H1 (cell line): ENCODE data around the gene NR2C2AP. TPM values are rescaled to one million over a fixed set of nuclear protein-coding genes. Genes with fewer than 3 reads are reported as not detected.

ENCODE experiments used
- CTCF ChIA-PET: fragments of 300-600 bp; sonication (Branson Sonifier 250); formaldehyde crosslinking; loops from one replicate; lab custom pipeline; 2021; ENCODE audit not compliant: partially characterized antibody; lab: Charles Lee
- POLR2A ChIA-PET: fragments of 300-600 bp; sonication (Branson Sonifier 250); formaldehyde crosslinking; loops from one replicate; lab custom pipeline; 2021; ENCODE audit warnings: inconsistent platforms; ENCODE audit not compliant: partially characterized antibody; lab: Charles Lee
- DNase-seq, 2 experiments: peaks; one replicate each; pipeline versions ENCODE4 v3.0.0 to v3.0.0-alpha.2; 2010 to 2022; ENCODE audit warnings: low spot score in 2 of 2, low read depth in 1 of 2, mixed read lengths in 1 of 2
- FAIRE-seq: peaks from 2 replicates; lab custom pipeline; 2011; peaks lifted over from hg19 to GRCh38; lab: Jason Lieb, UNC
- H2AFZ ChIP-seq: 2 replicates; pipeline ENCODE4 v1.8.1; 2012; ENCODE audit warnings: low read length, inconsistent platforms
- H2AK5ac ChIP-seq: 2 replicates; pipeline ENCODE4 v1.6.1; 2013; ENCODE audit warnings: low read depth, low read length
- H2BK120ac ChIP-seq: replicated peaks from 2 replicates; pipeline ENCODE3; 2013; ENCODE audit warnings: low read depth, low read length, inconsistent platforms
- H2BK12ac ChIP-seq: 2 replicates; pipeline ENCODE4 v1.6.1; 2013; ENCODE audit warnings: low read depth, low read length
- H2BK15ac ChIP-seq: 2 replicates; pipeline ENCODE4 v1.6.1; 2013; ENCODE audit warnings: low read length
- H2BK20ac ChIP-seq: 2 replicates; pipeline ENCODE4 v1.6.1; 2013; ENCODE audit warnings: low read length
- H2BK5ac ChIP-seq: 2 replicates; pipeline ENCODE4 v1.6.1; 2013; ENCODE audit warnings: low read depth, low read length
- H3K14ac ChIP-seq: 2 replicates; pipeline ENCODE4 v1.6.1; 2013; ENCODE audit warnings: inconsistent platforms; ENCODE audit not compliant: insufficient read length
- H3K18ac ChIP-seq: 2 replicates; pipeline ENCODE4 v1.6.1; 2013; ENCODE audit warnings: low read length; ENCODE audit errors: extremely low read depth
- H3K23ac ChIP-seq: 2 replicates; pipeline ENCODE4 v1.6.1; 2013; ENCODE audit warnings: inconsistent platforms; ENCODE audit not compliant: insufficient read length
- H3K23me2 ChIP-seq: 2 replicates; pipeline ENCODE4 v1.6.1; 2013; ENCODE audit warnings: low read depth, low read length
- H3K27ac ChIP-seq: 2 replicates; pipeline ENCODE4 v1.6.1; 2011; ENCODE audit warnings: low read depth, low read length, inconsistent platforms
- H3K27me3 ChIP-seq, 4 experiments: replicated peaks in 1 of 4; 1 replicate in 1 of 4; 2 replicates in 3 of 4; pipeline versions ENCODE4 v1.6.1 to v1.8.1; 2011 to 2013; ENCODE audit warnings: low read length in 3 of 4, mild to moderate bottlenecking in 3 of 4, inconsistent platforms in 2 of 4, mixed read lengths in 2 of 4, moderate library complexity in 1 of 4; ENCODE audit not compliant: control insufficient read depth in 3 of 4, insufficient read depth in 3 of 4; ENCODE audit errors: extremely low read depth in 1 of 4
- H3K36me3 ChIP-seq, 4 experiments: 2 replicates each; pipeline versions ENCODE4 v1.6.1 to v1.8.1; 2011 to 2013; ENCODE audit warnings: mild to moderate bottlenecking in 4 of 4, low read length in 3 of 4, moderate library complexity in 2 of 4, control low read depth in 1 of 4, inconsistent platforms in 1 of 4; ENCODE audit not compliant: insufficient read depth in 4 of 4, control insufficient read depth in 2 of 4
- H3K4ac ChIP-seq: replicated peaks from 2 replicates; pipeline ENCODE3; 2013; ENCODE audit warnings: low read length, low read depth, mixed read lengths, inconsistent platforms; ENCODE audit not compliant: insufficient read length
- H3K4me1 ChIP-seq, 4 experiments: replicated peaks in 1 of 4; 1 replicate in 1 of 4; 2 replicates in 3 of 4; pipeline versions ENCODE4 v1.6.1 to v1.8.1; 2011 to 2013; ENCODE audit warnings: low read length in 3 of 4, inconsistent platforms in 2 of 4, mixed read lengths in 1 of 4; ENCODE audit not compliant: insufficient read depth in 4 of 4, control insufficient read depth in 3 of 4
- H3K4me2 ChIP-seq, 2 experiments: 2 replicates each; pipeline versions ENCODE4 v1.6.1 to v1.8.1; 2011 to 2013; ENCODE audit warnings: low read depth in 2 of 2, low read length in 2 of 2, control low read depth in 1 of 2, inconsistent platforms in 1 of 2, mild to moderate bottlenecking in 1 of 2; ENCODE audit not compliant: insufficient read depth in 1 of 2
- H3K4me3 ChIP-seq, 4 experiments: fragments of 200-600, 300-600 bp in 1 of 4; sonication (generic), shearing (Covaris generic), sonication (Bioruptor Twin) in 1 of 4; 2 replicates each; pipeline versions ENCODE4 v1.5.1 to v1.8.1; 2011 to 2016; ENCODE audit warnings: low read length in 4 of 4, low read depth in 3 of 4, control low read depth in 2 of 4, inconsistent platforms in 2 of 4, mild to moderate bottlenecking in 2 of 4, mixed read lengths in 1 of 4, moderate library complexity in 1 of 4; ENCODE audit not compliant: insufficient read depth in 2 of 4; ENCODE audit errors: extremely low read depth in 1 of 4
- H3K56ac ChIP-seq: replicated peaks from 2 replicates; pipeline ENCODE3; 2013; ENCODE audit warnings: low read depth, mild to moderate bottlenecking, mixed read lengths, low read length, inconsistent platforms; ENCODE audit not compliant: insufficient read length
- H3K79me1 ChIP-seq: 2 replicates; pipeline ENCODE4 v1.6.1; 2013; ENCODE audit warnings: low read depth, low read length, control low read depth
- H3K79me2 ChIP-seq, 2 experiments: 2 replicates each; pipeline versions ENCODE4 v1.6.1 to v1.8.1; 2012 to 2013; ENCODE audit warnings: low read length in 2 of 2, mild to moderate bottlenecking in 2 of 2, inconsistent platforms in 1 of 2; ENCODE audit not compliant: insufficient read depth in 2 of 2, control insufficient read depth in 1 of 2
- H3K9ac ChIP-seq, 4 experiments: replicated peaks in 1 of 4; 1 replicate in 1 of 4; 2 replicates in 3 of 4; pipeline versions ENCODE4 v1.6.1 to v1.8.1; 2011 to 2013; ENCODE audit warnings: low read depth in 3 of 4, low read length in 3 of 4, control low read depth in 2 of 4, mild to moderate bottlenecking in 2 of 4, moderate library complexity in 2 of 4, inconsistent platforms in 1 of 4; ENCODE audit errors: extremely low read depth in 1 of 4
- H3K9me3 ChIP-seq, 2 experiments: 2 replicates each; pipeline versions ENCODE4 v1.6.1 to v1.8.1; 2012 to 2013; ENCODE audit warnings: mild to moderate bottlenecking in 2 of 2, moderate library complexity in 2 of 2, control low read depth in 1 of 2, inconsistent platforms in 1 of 2, low read depth in 1 of 2, low read length in 1 of 2, mixed read lengths in 1 of 2; ENCODE audit not compliant: insufficient read depth in 2 of 2
- H4K20me1 ChIP-seq, 2 experiments: replicated peaks in 1 of 2; 2 replicates each; pipeline versions ENCODE3 to v1.8.1; 2011 to 2013; ENCODE audit warnings: inconsistent platforms in 2 of 2, low read length in 2 of 2, mild to moderate bottlenecking in 1 of 2; ENCODE audit not compliant: insufficient read depth in 2 of 2, control insufficient read depth in 1 of 2
- H4K5ac ChIP-seq: 2 replicates; pipeline ENCODE4 v1.6.1; 2013; ENCODE audit warnings: low read length, low read depth, mixed read lengths, inconsistent platforms; ENCODE audit not compliant: insufficient read length
- H4K8ac ChIP-seq: 2 replicates; pipeline ENCODE4 v1.8.0; 2013; ENCODE audit warnings: mild to moderate bottlenecking, moderate library complexity, low read length, inconsistent platforms; ENCODE audit not compliant: insufficient read depth; ENCODE audit errors: extremely low read depth
- H4K91ac ChIP-seq: replicated peaks from 2 replicates; pipeline ENCODE3; 2013; ENCODE audit warnings: low read length, mixed read lengths, inconsistent platforms; ENCODE audit not compliant: insufficient read length
- EP300 ChIP-seq, 2 experiments: IDR thresholded peaks; 1 replicate in 1 of 2; 2 replicates in 1 of 2; pipeline ENCODE4 v1.6.1; 2011 to 2012; ENCODE audit warnings: low read depth in 2 of 2, low read length in 2 of 2, mild to moderate bottlenecking in 2 of 2, borderline replicate concordance in 1 of 2, inconsistent platforms in 1 of 2, moderate library complexity in 1 of 2
- EZH2 ChIP-seq: fragments of 200-600 bp; sonication (generic); IDR thresholded peaks from 2 replicates; pipeline ENCODE4 v1.7.1; 2012; ENCODE audit warnings: low read depth, mild to moderate bottlenecking, moderate library complexity, low read length, inconsistent platforms; ENCODE audit not compliant: severe bottlenecking
- HDAC6 ChIP-seq: IDR thresholded peaks from one replicate; pipeline ENCODE4 v1.7.1; 2012; ENCODE audit warnings: low read depth, mild to moderate bottlenecking, inconsistent platforms, low read length, moderate library complexity
- KDM5A ChIP-seq: fragments of 200-600 bp; IDR thresholded peaks from 2 replicates; pipeline ENCODE4 v1.7.1; 2012; ENCODE audit warnings: mild to moderate bottlenecking, low read length, inconsistent platforms, mixed read lengths
- MAX ChIP-seq: IDR thresholded peaks from 2 replicates; pipeline ENCODE4 v1.6.1; 2012; ENCODE audit warnings: inconsistent platforms
- RXRA ChIP-seq: IDR thresholded peaks from 2 replicates; pipeline ENCODE4 v1.6.1; 2011; ENCODE audit warnings: low read depth, mild to moderate bottlenecking, low read length, moderate library complexity; ENCODE audit not compliant: insufficient read depth
- SAP30 ChIP-seq: fragments of 300-600 bp; sonication (generic); IDR thresholded peaks from 2 replicates; pipeline ENCODE4 v1.7.1; 2012; ENCODE audit warnings: low read length, moderate library complexity, mild to moderate bottlenecking, inconsistent platforms; ENCODE audit not compliant: insufficient read depth, insufficient replicate concordance
- SIN3A ChIP-seq, 2 experiments: IDR thresholded peaks in 1 of 2; conservative IDR thresholded peaks in 1 of 2; 2 replicates each; pipeline ENCODE4 v1.6.1; 2011 to 2012; ENCODE audit warnings: low read length in 2 of 2, improper control_type of control experiment in 1 of 2, low read depth in 1 of 2, mild to moderate bottlenecking in 1 of 2
- SRF ChIP-seq: IDR thresholded peaks from 2 replicates; pipeline ENCODE4 v1.6.1; 2011; ENCODE audit warnings: mild to moderate bottlenecking, low read depth, low read length, moderate library complexity
- WGBS, 2 experiments: shearing (Covaris generic) in 1 of 2; methylation state at CpG; one replicate each; pipeline versions ENCODE4 v1.1.6 to v1.1.7; 2013 to 2015; ENCODE audit warnings: low lambda C conversion rate in 2 of 2, mixed read lengths in 2 of 2, inconsistent platforms in 1 of 2, low coverage in 1 of 2, missing lambda C conversion rate in 1 of 2; ENCODE audit not compliant: insufficient replicate concordance in 2 of 2, insufficient coverage in 1 of 2, insufficient read length in 1 of 2; ENCODE audit errors: extremely low coverage in 1 of 2, missing lambda C conversion rate in 1 of 2; 5-methylcytosine and 5-hydroxymethylcytosine counted together
- polyA plus RNA-seq, 7 experiments: library from polyadenylated mRNA; depleted of rRNA in 3 of 7; stranded (reverse) in 5 of 7; unstranded in 2 of 7; fragments of >200 nt in 5 of 7; fragments of 200-250 nt in 2 of 7; gene quantifications; 1 replicate in 5 of 7; 2 replicates in 1 of 7; 4 replicates in 1 of 7; pipeline versions ENCODE4 v1.2.1 to v1.2.3, GENCODE V29; 2011 to 2013; ENCODE audit warnings: missing spikeins in 2 of 7, mixed read lengths in 2 of 7
- total RNA-seq: library from RNA; stranded (reverse); fragmentation: NEBNext Ultra II Directional; extraction: Animal tissue kit (Norgen Biotek cat#: 25700); gene quantifications from 2 replicates; pipeline ENCODE4 v1.2.1, GENCODE V29; 2021

The NR2C2AP gene
- total and polyA plus RNA-seq, 2 of the 8 experiments (the other 6 are each of a cell fraction or from before 2014, with no cell fraction given): 16.4 to 20.5 TPM

- Histone ChIP-seq H3K4me3 (no peak overlapping the region), H4K91ac (no peak overlapping the region), H3K36me3 (peaks cover 2 to 6% (median 4%) of the 10 kb centered on the region in 4 experiments; a peak in 6 of 8 replicates), H2BK5ac (no peak overlapping the region), H2BK120ac (no peak overlapping the region), H2BK12ac (no peak overlapping the region), H3K4me1 (no peaks in the 10 kb centered on the region), H3K4ac (no peak overlapping the region), H4K5ac (no peak overlapping the region), H2AK5ac (no peak overlapping the region), H3K79me2 (no peaks in the 10 kb centered on the region), H3K9me3 (no peaks in the 10 kb centered on the region), H4K8ac (peak overlapping the region; percentile 28; the same call in 1 of the 2 replicates), H2AFZ (no peak overlapping the region), H3K27ac (no peak overlapping the region), H3K27me3 (no peaks in the 10 kb centered on the region), H3K18ac (no peak overlapping the region), H3K9ac (no peak overlapping the region), H2BK20ac (no peak overlapping the region), H3K56ac (no peak overlapping the region), H4K20me1 (peaks cover 0 to 9% of the 10 kb centered on the region in 2 experiments), H3K79me1 (no peaks in the 10 kb centered on the region), H3K14ac (no peak overlapping the region), H3K23ac (no peak overlapping the region), H3K23me2 (no peaks in the 10 kb centered on the region), H2BK15ac (no peak overlapping the region), H3K4me2 (no peak overlapping the region)
- no peak for TF ChIP-seq KDM5A
- TF ChIP-seq EP300 (IDR thresholded peaks at IDR 0.05; ENCODE audit: borderline replicate concordance in 1 of 2, low read depth in 2 of 2, low read length in 2 of 2): no peak
- no peak for TF ChIP-seq SAP30
- no peak for TF ChIP-seq EZH2
- no peak for TF ChIP-seq SIN3A (conservative IDR thresholded peaks at IDR 0.05 in 1 of 2, IDR thresholded peaks at IDR 0.05 in 1 of 2; ENCODE audit: low read depth in 1 of 2, low read length in 2 of 2)
- TF ChIP-seq MAX: no peak
- TF ChIP-seq HDAC6: no peak
- TF ChIP-seq RXRA: no peak
- no peak for TF ChIP-seq SRF
- DNase-seq (no peak), FAIRE-seq (no peak)
- POLR2A ChIA-PET: interaction anchor here (0.5 to 1.4 kb wide), 3 partner anchors 15 to 182 kb away, joined by 3 to 4 read pairs (median 4); no protein-coding TSS in a partner anchor
- WGBS, 2 experiments: 91% methylated on average over 17 of the region's 17 CpGs; no CpG with 5 or more reads in 1 of the 2 experiments
- CTCF ChIA-PET: interaction anchor here (0.8 to 0.9 kb wide), 2 partner anchors 24 to 31 kb away, joined by 3 read pairs; no protein-coding TSS in a partner anchor
These were observed 23.4 kb downstream of the NR2C2AP start for GRCh38 chr19:19179548-19180441.
